Sigmoid colon (tissue), 7 donors: ENCODE data around the gene LAMA1. TPM values are rescaled to one million over a fixed set of nuclear protein-coding genes. Genes with fewer than 3 reads are reported as not detected.

Experiments used
- DNase-seq: peaks from one replicate; pipeline ENCODE4 v3.0.0-alpha.2; 2019
- H3K27ac ChIP-seq, 4 donors: fragments of 200-600 bp; sonication (generic); one replicate each; pipeline ENCODE4 v1.5.1; 2016 to 2019; ENCODE audit warnings: mild to moderate bottlenecking in 1 of 4
- H3K27me3 ChIP-seq, 3 donors: fragments of 200-600 bp; sonication (generic); one replicate each; pipeline ENCODE4 v1.5.1; 2019; ENCODE audit warnings: mild to moderate bottlenecking in 1 of 3
- H3K36me3 ChIP-seq, 4 donors: fragments of 200-600 bp; sonication (generic); one replicate each; pipeline ENCODE4 v1.5.1; 2016 to 2019
- H3K4me1 ChIP-seq, 4 donors: fragments of 200-600 bp; sonication (generic); one replicate each; pipeline ENCODE4 v1.5.1; 2017 to 2019
- H3K4me3 ChIP-seq, 4 donors: fragments of 200-600 bp; sonication (generic); one replicate each; pipeline ENCODE4 v1.5.1; 2017 to 2019; ENCODE audit warnings: mild to moderate bottlenecking in 2 of 4, moderate library complexity in 1 of 4
- H3K9me3 ChIP-seq, 4 donors: fragments of 200-600 bp in 3 of 4; sonication (generic) in 3 of 4; one replicate each; pipeline versions ENCODE4 v1.5.1 to v1.6.1; 2013 to 2019
- CTCF ChIP-seq, 4 experiments: fragments of 450-650 bp in 3 of 4; fragments of 200-600 bp in 1 of 4; IDR thresholded peaks; one replicate each; pipeline ENCODE4 v1.5.1; 2016 to 2019; ENCODE audit warnings: antibody characterized with exemption in 4 of 4, mild to moderate bottlenecking in 3 of 4, moderate library complexity in 2 of 4
- EP300 ChIP-seq, 4 donors: sonication (generic); formaldehyde crosslinking; IDR thresholded peaks; one replicate each; pipeline ENCODE4 v1.6.1; 2017; ENCODE audit warnings: antibody characterized with exemption in 4 of 4
- POLR2A ChIP-seq, 2 donors: fragments of 450-650 bp; IDR thresholded peaks; one replicate each; pipeline ENCODE4 v1.6.1; 2016; ENCODE audit warnings: antibody characterized with exemption in 2 of 2, mild to moderate bottlenecking in 2 of 2, moderate library complexity in 2 of 2
- POLR2AphosphoS5 ChIP-seq, 4 donors: sonication (generic); formaldehyde crosslinking; IDR thresholded peaks; one replicate each; pipeline ENCODE4 v1.6.1; 2017; ENCODE audit warnings: antibody characterized with exemption in 4 of 4
- WGBS, 2 donors: extraction: QIAGEN DNeasy Blood & Tissue Kit; methylation state at CpG; one replicate each; pipeline ENCODE4 v1.1.7; 2013; 5-methylcytosine and 5-hydroxymethylcytosine counted together
- intact Hi-C: fragments of 100-400 bp; cut with DNase I; formaldehyde crosslinking; loops from one replicate; pipeline ENCODE4 v1.15.1; 2023
- polyA plus RNA-seq, 3 donors: library from polyadenylated mRNA; stranded (reverse); fragments of 200-250 nt; gene quantifications; one replicate each; pipeline ENCODE4 v1.2.3, GENCODE V29; 2013
- total RNA-seq, 4 donors: library from RNA; depleted of rRNA; stranded (reverse); fragments of >200 nt; gene quantifications; one replicate each; pipeline ENCODE4 v1.1.0, GENCODE V29; 2016
- donor health status: healthy with polysubstance abuse.
- donor health status: Bipolar disorder and iron deficiency.
- donor health status: healthy.

LAMA1 gene
- total and polyA plus RNA-seq, 7 donors: 0.27 to 19.2 (median 1.4) TPM

GRCh38 chr18:6982398-6982797 lies 135.2 kb downstream of the LAMA1 start:
- 84% methylated on average over 10 of the region's 10 CpGs for WGBS, 2 donors
- no peak overlapping the region for H3K4me3 ChIP-seq
- H3K27me3 ChIP-seq: no peaks in the 10 kb centered on the region
- intact Hi-C loops: no loop called here
- TF ChIP-seq EP300 (IDR thresholded peaks at IDR 0.05) (no peak), POLR2AphosphoS5 (IDR thresholded peaks at IDR 0.05) (no peak), POLR2A (IDR thresholded peaks at IDR 0.05) (no peak), CTCF (IDR thresholded peaks at IDR 0.05) (no peak)
- no peaks in the 10 kb centered on the region for H3K9me3 ChIP-seq
- DNase-seq: no peak
- peaks cover 0 to 3% (median 0%) of the 10 kb centered on the region in 4 donors for H3K4me1 ChIP-seq
- no peaks in the 10 kb centered on the region for H3K36me3 ChIP-seq
- no peak overlapping the region for H3K27ac ChIP-seq

- WGBS, 2 donors: 42 to 67% methylated on average over 2 of the region's 2 CpGs
These were observed 137.2 kb downstream of the LAMA1 start for GRCh38 chr18:6980363-6980762.

GRCh38 chr18:6979954-6980353 lies 137.6 kb downstream of the LAMA1 start:
- no peaks in the 10 kb centered on the region for H3K36me3 ChIP-seq
- intact Hi-C loops: loop anchor here (1.0 kb wide), 1 partner anchor 7 kb away; no protein-coding TSS in a partner anchor
- TF ChIP-seq EP300 (IDR thresholded peaks at IDR 0.05): no peak
- no peak for TF ChIP-seq CTCF (IDR thresholded peaks at IDR 0.05)
- TF ChIP-seq POLR2AphosphoS5 (IDR thresholded peaks at IDR 0.05): no peak
- no peak for TF ChIP-seq POLR2A (IDR thresholded peaks at IDR 0.05)
- no peak overlapping the region for H3K27ac ChIP-seq
- H3K27me3 ChIP-seq: no peaks in the 10 kb centered on the region
- DNase-seq: no peak
- no peak overlapping the region for H3K4me3 ChIP-seq
- H3K9me3 ChIP-seq: no peaks in the 10 kb centered on the region
- 95 to 97% methylated on average over 3 of the region's 3 CpGs for WGBS, 2 donors
- H3K4me1 ChIP-seq: peaks cover 0 to 3% (median 0%) of the 10 kb centered on the region in 4 donors

More at GRCh38 chr18:6980363-6980762, 137.2 kb downstream of the LAMA1 start:
- no peak overlapping the region for H3K27ac ChIP-seq
- no peak for TF ChIP-seq CTCF (IDR thresholded peaks at IDR 0.05)
- TF ChIP-seq POLR2AphosphoS5 (IDR thresholded peaks at IDR 0.05): no peak
- no peak for TF ChIP-seq EP300 (IDR thresholded peaks at IDR 0.05)
- no peak for TF ChIP-seq POLR2A (IDR thresholded peaks at IDR 0.05)
- intact Hi-C loops: no loop called here
- H3K36me3 ChIP-seq: no peaks in the 10 kb centered on the region
- H3K4me1 ChIP-seq: peaks cover 0 to 3% (median 0%) of the 10 kb centered on the region in 4 donors
- no peaks in the 10 kb centered on the region for H3K27me3 ChIP-seq
- DNase-seq: no peak
- H3K4me3 ChIP-seq: no peak overlapping the region
- no peaks in the 10 kb centered on the region for H3K9me3 ChIP-seq

- Histone ChIP-seq H3K27me3 (no peaks in the 10 kb centered on the region), H3K27ac (no peak overlapping the region), H3K4me1 (no peaks in the 10 kb centered on the region), H3K4me3 (no peak overlapping the region), H3K9me3 (no peaks in the 10 kb centered on the region), H3K36me3 (no peaks in the 10 kb centered on the region)
- intact Hi-C loops: no loop called here
- no peak for DNase-seq
- WGBS, 2 donors: 57 to 93% methylated on average over 3 of the region's 3 CpGs
- TF ChIP-seq CTCF (IDR thresholded peaks at IDR 0.05): no peak
- no peak for TF ChIP-seq POLR2AphosphoS5 (IDR thresholded peaks at IDR 0.05)
- TF ChIP-seq EP300 (IDR thresholded peaks at IDR 0.05): no peak
- no peak for TF ChIP-seq POLR2A (IDR thresholded peaks at IDR 0.05)
These were observed 140.7 kb downstream of the LAMA1 start for GRCh38 chr18:6976935-6977334.

- Histone ChIP-seq H3K36me3 (no peaks in the 10 kb centered on the region), H3K9me3 (no peaks in the 10 kb centered on the region), H3K27ac (no peak overlapping the region), H3K4me3 (no peak overlapping the region), H3K27me3 (no peaks in the 10 kb centered on the region), H3K4me1 (no peaks in the 10 kb centered on the region)
- no peak for TF ChIP-seq CTCF (IDR thresholded peaks at IDR 0.05)
- no peak for TF ChIP-seq EP300 (IDR thresholded peaks at IDR 0.05)
- TF ChIP-seq POLR2A (IDR thresholded peaks at IDR 0.05): no peak
- TF ChIP-seq POLR2AphosphoS5 (IDR thresholded peaks at IDR 0.05): no peak
- 92 to 94% methylated on average over 6 of the region's 6 CpGs for WGBS, 2 donors
- DNase-seq: no peak
- intact Hi-C loops: no loop called here
These were observed 142.5 kb downstream of the LAMA1 start for GRCh38 chr18:6975084-6975483.
